Mesodermal cell (in vitro differentiated cells): Measurements from ENCODE around the gene OR10T2. TPM values are rescaled to one million over a fixed set of nuclear protein-coding genes. Genes with fewer than 3 reads are reported as not detected.
"Not testable (repeated sequence)": the region's sequence is repeated elsewhere in the genome, so short reads cannot be mapped to it uniquely, and the experiment has no call there.

ENCODE experiments used
- H3K27ac ChIP-seq: 2 replicates; pipeline ENCODE4 v1.7.0; 2013; ENCODE audit warnings: mild to moderate bottlenecking, low read depth, low read length, moderate library complexity; ENCODE audit not compliant: severe bottlenecking
- H3K36me3 ChIP-seq: 2 replicates; pipeline ENCODE4 v1.7.1; 2013; ENCODE audit warnings: mild to moderate bottlenecking, low read length, moderate library complexity; ENCODE audit not compliant: control insufficient read depth, insufficient read depth
- H3K4me1 ChIP-seq: one replicate; pipeline ENCODE4 v1.7.1; 2013; ENCODE audit warnings: mild to moderate bottlenecking, low read length; ENCODE audit not compliant: insufficient read depth, control insufficient read depth, poor library complexity, severe bottlenecking
- H3K4me3 ChIP-seq: 2 replicates; pipeline ENCODE4 v1.7.0; 2013; ENCODE audit warnings: low read length, control low read depth, mild to moderate bottlenecking; ENCODE audit not compliant: insufficient read depth, poor library complexity, severe bottlenecking; ENCODE audit errors: extremely low read depth
- H3K9me3 ChIP-seq: 2 replicates; pipeline ENCODE4 v1.7.1; 2013; ENCODE audit warnings: mild to moderate bottlenecking, low read length, moderate library complexity; ENCODE audit not compliant: control insufficient read depth
- WGBS, 2 experiments: methylation state at CpG; one replicate each; pipeline ENCODE4 v1.1.5; 2013; ENCODE audit warnings: missing lambda C conversion rate in 2 of 2; ENCODE audit not compliant: insufficient coverage in 2 of 2; 5-methylcytosine and 5-hydroxymethylcytosine counted together
- polyA plus RNA-seq, 2 experiments: library from polyadenylated mRNA; stranded (reverse); fragments of 50-300 nt; gene quantifications; one replicate each; pipeline ENCODE4 v1.2.3, GENCODE V29; 2013

The OR10T2 gene, protein sequence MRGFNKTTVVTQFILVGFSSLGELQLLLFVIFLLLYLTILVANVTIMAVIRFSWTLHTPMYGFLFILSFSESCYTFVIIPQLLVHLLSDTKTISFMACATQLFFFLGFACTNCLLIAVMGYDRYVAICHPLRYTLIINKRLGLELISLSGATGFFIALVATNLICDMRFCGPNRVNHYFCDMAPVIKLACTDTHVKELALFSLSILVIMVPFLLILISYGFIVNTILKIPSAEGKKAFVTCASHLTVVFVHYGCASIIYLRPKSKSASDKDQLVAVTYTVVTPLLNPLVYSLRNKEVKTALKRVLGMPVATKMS
- not detected for polyA plus RNA-seq (2013, experiment 1 of 2)
- not detected for polyA plus RNA-seq (2013, experiment 2 of 2)

DNA sequence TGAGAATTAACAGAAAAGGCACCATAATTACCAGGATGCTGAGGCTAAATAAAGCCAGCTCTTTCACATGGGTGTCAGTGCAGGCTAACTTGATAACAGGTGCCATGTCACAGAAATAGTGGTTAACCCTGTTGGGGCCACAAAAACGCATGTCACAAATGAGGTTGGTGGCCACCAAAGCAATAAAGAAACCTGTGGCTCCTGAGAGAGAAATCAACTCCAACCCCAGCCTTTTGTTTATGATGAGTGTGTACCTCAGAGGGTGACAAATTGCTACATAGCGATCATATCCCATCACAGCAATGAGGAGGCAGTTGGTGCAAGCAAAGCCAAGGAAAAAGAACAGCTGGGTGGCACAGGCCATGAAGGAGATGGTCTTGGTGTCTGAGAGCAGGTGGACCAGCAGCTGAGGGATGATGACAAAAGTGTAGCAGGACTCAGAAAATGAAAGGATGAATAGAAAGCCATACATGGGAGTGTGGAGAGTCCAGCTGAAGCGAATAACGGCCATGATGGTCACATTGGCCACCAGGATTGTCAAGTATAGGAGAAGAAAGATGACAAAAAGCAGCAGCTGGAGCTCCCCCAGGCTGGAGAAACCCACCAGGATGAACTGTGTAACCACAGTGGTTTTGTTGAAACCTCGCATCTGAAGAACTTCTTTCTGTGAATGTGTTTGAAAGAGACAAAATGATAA is at the start of gene OR10T2:
TSS of gene OR10T2 (minus strand) at position 649 of the 697 bp plus-strand sequence. CDS start at position 649, 0 bp downstream.
- no peak within 1 kb of the TSS for H3K4me3 ChIP-seq
- no peaks in the 10 kb centered on the region for H3K4me1 ChIP-seq
- WGBS, 2 experiments = 83 to 85% methylated on average over 4 of the region's 5 CpGs
- no peaks in the 10 kb centered on the region for H3K9me3 ChIP-seq
- H3K27ac ChIP-seq = no peak within 1 kb of the TSS
- no peaks in the 10 kb centered on the region for H3K36me3 ChIP-seq

DNA sequence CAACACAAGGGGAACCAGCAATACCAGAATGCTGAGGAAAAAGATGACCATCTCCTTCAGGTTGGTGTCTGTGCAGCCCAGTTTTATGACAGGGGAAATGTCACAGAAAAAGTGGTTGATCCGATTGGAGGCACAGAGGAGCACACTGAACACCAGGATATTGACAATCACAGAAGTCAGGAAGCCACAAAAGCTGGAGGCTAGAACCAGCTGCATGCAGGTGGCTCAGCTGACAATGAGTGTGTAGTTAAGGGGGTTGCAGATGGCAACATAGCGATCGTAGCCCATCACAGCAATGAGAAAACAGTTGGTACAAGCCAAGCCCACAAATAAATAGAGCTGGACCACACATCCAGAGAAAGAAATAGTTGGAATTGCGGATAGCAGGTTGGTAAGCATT is 46.1 kb upstream of the OR10T2 start:
- WGBS, 2 experiments = 38 to 90% methylated on average over 1 to 3 of the region's 4 CpGs
- no peak overlapping the region for H3K27ac ChIP-seq
- no peaks in the 10 kb centered on the region for H3K9me3 ChIP-seq
- H3K36me3 ChIP-seq = no peaks in the 10 kb centered on the region
- no peak overlapping the region for H3K4me3 ChIP-seq
- H3K4me1 ChIP-seq = no peaks in the 10 kb centered on the region

DNA sequence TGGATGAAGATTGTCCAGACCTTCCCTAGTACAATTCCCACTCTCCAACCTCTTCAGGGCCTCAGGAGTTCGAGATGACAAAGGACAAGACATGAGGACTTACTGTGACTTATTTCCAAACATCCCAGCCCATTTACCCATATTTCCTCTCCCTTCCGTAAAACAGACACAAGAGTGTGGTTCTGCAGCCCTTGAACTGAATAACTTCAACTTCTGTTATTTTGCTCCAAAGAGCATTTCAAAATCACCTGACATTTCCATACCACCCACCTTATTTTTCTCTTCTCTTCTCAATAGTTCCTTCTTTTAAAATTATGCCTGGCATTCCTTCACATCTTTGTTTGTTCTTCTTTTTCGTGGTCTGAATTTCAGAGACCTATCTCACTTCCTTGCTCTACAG is 35.5 kb upstream of the OR10T2 start:
- no peaks in the 10 kb centered on the region for H3K9me3 ChIP-seq
- no peaks in the 10 kb centered on the region for H3K36me3 ChIP-seq
- H3K27ac ChIP-seq = no peak overlapping the region
- no peak overlapping the region for H3K4me3 ChIP-seq
- WGBS, 2 experiments = 65 to 82% methylated on average over 2 to 3 of the region's 3 CpGs
- no peaks in the 10 kb centered on the region for H3K4me1 ChIP-seq

DNA sequence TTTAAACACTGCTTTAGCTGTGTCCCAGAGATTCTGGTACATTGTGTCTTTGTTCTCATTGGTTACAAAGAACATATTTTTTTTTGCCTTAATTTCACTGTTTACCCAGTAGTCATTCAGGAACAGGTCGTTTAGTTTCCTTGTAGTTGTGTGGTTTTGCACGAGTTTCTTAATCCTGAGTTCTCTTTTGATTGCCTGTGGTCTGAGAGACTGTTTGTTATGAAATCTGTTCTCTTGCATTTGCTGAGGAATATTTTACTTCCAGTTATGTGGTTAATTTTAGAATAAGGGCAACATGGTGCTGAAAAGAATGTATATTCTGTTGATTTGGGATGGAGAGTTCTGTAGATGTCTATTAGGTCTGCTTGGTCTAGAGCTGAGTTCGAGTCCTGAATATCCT is 30.9 kb upstream of the OR10T2 start:
- not testable (repeated sequence) for H3K4me1 ChIP-seq, H3K9me3 ChIP-seq, H3K27ac ChIP-seq, H3K4me3 ChIP-seq, H3K36me3 ChIP-seq
- WGBS, 2 experiments = 71 to 80% methylated on average over 1 to 3 of the region's 3 CpGs

DNA sequence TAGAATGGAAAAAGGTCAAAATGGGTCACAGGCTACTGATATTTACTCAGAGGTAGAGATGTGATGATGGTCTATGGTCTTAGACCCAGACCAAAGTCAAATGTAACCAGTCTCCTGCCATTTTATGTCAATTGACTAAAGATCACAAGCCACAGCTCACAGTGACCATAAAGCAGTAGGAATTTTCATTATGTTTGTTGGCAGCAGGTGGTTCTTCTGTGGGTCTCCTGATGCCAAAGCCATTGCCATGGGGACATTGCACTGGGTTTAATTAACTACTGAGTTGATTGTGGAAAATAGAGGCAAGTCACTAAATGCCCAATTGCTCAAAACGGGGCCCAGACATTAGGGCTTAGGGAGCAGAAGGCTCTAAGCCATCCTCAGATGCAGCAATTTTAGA is 26.9 kb upstream of the OR10T2 start, which contains the start of gene OR10K2:
TSS of gene OR10K2 (minus strand) at position 101 of the 400 bp plus-strand sequence. CDS start 5,371 bp downstream, outside the sequence.
- whole genome bisulfite sequencing, 2 experiments = 90% methylated on average over 1 of the region's 1 CpG; no CpG with 5 or more reads in 1 of the 2 experiments
- no peak within 1 kb of the TSS for H3K27ac ChIP-seq
- no peak within 1 kb of the TSS for H3K4me3 ChIP-seq
- H3K4me1 ChIP-seq = no peaks in the 10 kb centered on the region
- H3K36me3 ChIP-seq = no peaks in the 10 kb centered on the region
- H3K9me3 ChIP-seq = no peaks in the 10 kb centered on the region

DNA sequence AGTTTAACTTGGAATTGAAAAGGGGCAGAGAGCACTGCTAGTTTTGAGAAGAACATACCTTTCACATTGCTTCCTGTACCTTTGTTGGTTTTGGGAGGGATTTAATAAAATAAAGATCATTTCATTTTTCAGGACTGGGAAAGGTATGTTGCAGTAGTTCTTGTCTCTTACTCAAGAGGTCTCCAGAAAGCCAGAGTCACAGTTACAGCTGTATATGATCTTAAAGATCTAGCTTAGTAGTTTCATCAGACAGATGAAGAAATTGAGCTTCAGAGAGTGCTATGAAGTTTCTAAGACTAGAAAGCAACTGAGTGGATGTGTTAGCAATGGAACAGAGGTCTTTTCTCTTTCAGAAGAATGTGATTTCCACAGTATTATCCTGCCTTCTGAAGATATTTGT is 25.8 kb upstream of the OR10T2 start:
- Histone ChIP-seq H3K9me3 (no peaks in the 10 kb centered on the region), H3K27ac (no peak overlapping the region), H3K36me3 (no peaks in the 10 kb centered on the region), H3K4me1 (no peaks in the 10 kb centered on the region), H3K4me3 (no peak overlapping the region)

DNA sequence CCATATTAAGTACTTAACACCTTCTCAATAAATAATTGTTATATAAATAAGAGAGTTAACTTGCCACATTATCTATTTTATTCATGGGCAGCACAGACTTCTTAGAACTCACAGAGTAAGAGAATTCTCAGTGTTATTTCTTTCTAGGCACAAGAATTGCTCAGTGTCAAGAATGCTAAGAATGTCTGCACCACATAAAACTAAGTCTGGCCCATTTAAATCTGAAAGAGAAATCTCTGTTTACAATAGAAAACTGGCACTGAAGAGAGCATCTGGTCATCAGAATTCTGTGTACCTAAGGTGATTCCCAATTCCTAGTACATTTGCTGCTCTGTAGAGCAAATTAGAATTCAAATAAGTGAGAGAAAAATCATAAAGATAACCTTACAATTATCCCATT is 22.9 kb upstream of the OR10T2 start:
- Histone ChIP-seq H3K9me3 (no peaks in the 10 kb centered on the region), H3K4me3 (no peak overlapping the region), H3K36me3 (no peaks in the 10 kb centered on the region), H3K4me1 (no peaks in the 10 kb centered on the region), H3K27ac (no peak overlapping the region)

DNA sequence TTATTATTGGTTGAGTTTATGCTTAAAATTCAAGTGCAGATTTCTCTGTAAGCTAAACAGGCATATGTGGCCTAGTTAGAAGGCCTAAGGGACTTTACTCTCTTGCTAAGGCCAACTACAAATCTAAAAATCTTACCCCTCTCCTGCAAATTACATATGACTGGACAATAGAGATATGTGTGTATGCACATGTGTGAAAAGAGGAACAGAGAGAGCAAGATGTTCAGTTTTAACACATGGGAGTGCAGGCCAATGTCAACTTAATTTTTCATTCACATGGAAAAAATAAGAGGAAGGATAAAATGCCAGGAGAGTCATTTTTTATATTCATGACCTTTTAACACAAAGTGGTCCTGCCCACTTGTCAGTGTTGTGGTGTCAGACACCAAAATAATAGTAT is 18.3 kb upstream of the OR10T2 start:
- no peak overlapping the region for H3K27ac ChIP-seq
- H3K9me3 ChIP-seq = no peaks in the 10 kb centered on the region
- H3K4me3 ChIP-seq = no peak overlapping the region
- H3K4me1 ChIP-seq = no peaks in the 10 kb centered on the region
- H3K36me3 ChIP-seq = no peaks in the 10 kb centered on the region

DNA sequence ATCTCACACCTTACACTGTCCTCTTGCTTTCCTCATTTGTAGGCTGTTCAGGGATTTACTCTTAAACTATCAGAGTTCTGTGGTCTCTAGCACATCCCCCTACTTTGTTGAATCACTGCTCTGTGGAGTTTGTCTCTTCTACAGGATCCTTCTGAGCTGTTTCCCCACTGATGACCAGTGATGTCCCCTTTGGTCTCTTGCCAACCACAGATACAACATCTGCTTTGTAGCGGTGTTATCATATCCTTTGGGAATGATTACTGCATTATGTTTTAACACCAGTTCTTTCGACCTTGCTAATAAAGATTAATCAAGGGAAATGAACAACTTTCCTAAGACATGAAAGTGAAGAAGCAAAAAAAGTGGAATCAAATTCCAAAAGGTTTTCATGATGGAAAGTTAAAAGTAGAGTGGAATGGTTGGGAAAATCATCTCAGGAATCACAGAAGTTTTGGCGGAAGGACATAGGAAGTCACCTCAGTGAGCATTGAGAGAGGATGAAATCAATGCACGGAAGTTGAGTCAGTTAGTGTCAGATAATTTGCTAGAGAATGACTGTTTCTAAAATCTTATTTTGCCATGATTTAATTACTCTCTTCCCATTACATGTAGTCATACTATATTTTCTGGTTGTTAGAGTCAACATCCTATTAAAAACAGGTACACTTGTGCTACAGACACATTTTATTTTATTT is 15.5 kb upstream of the OR10T2 start:
- H3K36me3 ChIP-seq = no peaks in the 10 kb centered on the region
- no peak overlapping the region for H3K4me3 ChIP-seq
- no peaks in the 10 kb centered on the region for H3K9me3 ChIP-seq
- H3K4me1 ChIP-seq = no peaks in the 10 kb centered on the region
- H3K27ac ChIP-seq = no peak overlapping the region
- 98 to 100% methylated on average over 1 to 3 of the region's 4 CpGs for WGBS, 2 experiments

DNA sequence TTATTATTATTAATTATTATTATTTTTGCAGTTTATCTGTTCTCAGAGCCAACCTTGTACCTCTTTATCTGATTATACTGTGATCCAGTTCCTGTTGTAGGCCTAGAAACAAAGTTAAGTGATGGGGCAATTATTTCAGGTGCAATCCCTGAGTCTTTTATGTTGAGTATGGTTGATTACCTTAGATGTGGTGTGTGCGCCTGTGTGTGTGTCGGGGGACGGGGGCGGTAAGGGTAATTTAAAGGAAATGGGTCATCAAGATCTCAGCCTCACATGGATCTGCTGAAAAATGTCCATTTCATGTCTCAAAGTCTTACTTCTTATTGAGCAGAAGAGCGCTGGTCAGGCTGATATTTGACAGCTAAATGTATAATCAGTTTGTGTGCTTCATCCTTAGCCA is 7.8 kb upstream of the OR10T2 start:
- no peak overlapping the region for H3K27ac ChIP-seq
- no peaks in the 10 kb centered on the region for H3K9me3 ChIP-seq
- WGBS, 2 experiments = 90% methylated on average over 3 of the region's 5 CpGs; no CpG with 5 or more reads in 1 of the 2 experiments
- no peaks in the 10 kb centered on the region for H3K4me1 ChIP-seq
- H3K36me3 ChIP-seq = no peaks in the 10 kb centered on the region
- H3K4me3 ChIP-seq = no peak overlapping the region

DNA sequence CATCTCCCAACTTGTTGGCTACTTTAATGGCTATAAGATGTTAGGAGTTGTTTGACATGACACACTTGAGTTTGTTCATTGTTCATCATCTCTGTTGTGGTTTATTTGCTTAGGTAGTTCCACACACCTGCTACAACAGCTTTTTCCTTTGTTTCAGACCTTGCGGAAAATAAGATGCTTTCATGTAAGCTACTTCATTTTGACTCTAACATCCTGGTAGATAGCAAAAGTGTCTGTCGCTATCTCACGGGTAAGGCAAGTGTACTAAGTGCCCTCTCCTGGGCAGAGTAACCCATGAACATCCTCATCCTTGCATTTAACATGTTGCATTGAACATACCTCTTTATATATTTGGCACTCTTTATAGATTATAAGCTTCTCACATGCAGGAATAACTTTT is 1.6 kb upstream of the OR10T2 start:
- no peaks in the 10 kb centered on the region for H3K9me3 ChIP-seq
- no peaks in the 10 kb centered on the region for H3K36me3 ChIP-seq
- WGBS, 2 experiments = 87 to 88% methylated on average over 3 of the region's 3 CpGs
- H3K4me3 ChIP-seq = no peak overlapping the region
- no peaks in the 10 kb centered on the region for H3K4me1 ChIP-seq
- H3K27ac ChIP-seq = no peak overlapping the region
